GM18499 (cell line): ENCODE measurements around the gene WDR62.
"Not testable (repeated sequence)": the region's sequence is repeated elsewhere in the genome, so short reads cannot be mapped to it uniquely, and the experiment has no call there.

ENCODE experiments used
- ATAC-seq: cut with Tn5 transposase; IDR thresholded peaks from one replicate; pipeline ENCODE4 v1.9.1; 2021; ENCODE audit warnings: moderate number of reproducible peaks; ENCODE audit not compliant: insufficient read depth, unreplicated experiment

WDR62 gene

GRCh38 chr19:36032251-36033104 is 22.2 kb upstream of the WDR62 start, which contains the start of gene CLIP3:
CLIP3 (minus strand) TSS chr19:36032873; CDS start chr19:36032357, 516 bp downstream.
- no peak for ATAC-seq

- ATAC-seq, result no peak
Measured at GRCh38 chr19:36040495-36040894, 14.2 kb upstream of the WDR62 start.

GRCh38 chr19:36041092-36041491 is 13.6 kb upstream of the WDR62 start:
- not testable (repeated sequence) for ATAC-seq

GRCh38 chr19:36041831-36042230 is 12.9 kb upstream of the WDR62 start:
- no peak for ATAC-seq

GRCh38 chr19:36043952-36044351 is 10.7 kb upstream of the WDR62 start:
- ATAC-seq, result no peak

- no peak for ATAC-seq
Measured at GRCh38 chr19:36046443-36047050, 8.2 kb upstream of the WDR62 start.

- ATAC-seq, result no peak
Measured at GRCh38 chr19:36047835-36048234, 6.9 kb upstream of the WDR62 start.

- ATAC-seq, result no peak
Measured at GRCh38 chr19:36049080-36049698, 5.5 kb upstream of the WDR62 start.

- ATAC-seq, result no peak
Measured at GRCh38 chr19:36051236-36051635, 3.5 kb upstream of the WDR62 start.

- no peak for ATAC-seq
Measured at GRCh38 chr19:36051637-36052036, 3.1 kb upstream of the WDR62 start.

GRCh38 chr19:36054119-36054732 is 471 bp upstream of the WDR62 start, which contains the start of gene THAP8:
THAP8 (minus strand) TSS chr19:36054285; CDS start chr19:36054217, 68 bp downstream.
- ATAC-seq, result peak; percentile 70

GRCh38 chr19:36058481-36059179 is 3.9 kb downstream of the WDR62 start:
- no peak for ATAC-seq

- ATAC-seq, result no peak
Measured at GRCh38 chr19:36059180-36059910, 4.6 kb downstream of the WDR62 start.

GRCh38 chr19:36060430-36060829 is 5.7 kb downstream of the WDR62 start:
- no peak for ATAC-seq

- ATAC-seq, result no peak
Measured at GRCh38 chr19:36061367-36061766, 6.7 kb downstream of the WDR62 start.

GRCh38 chr19:36064826-36065225 is 10.1 kb downstream of the WDR62 start:
- no peak for ATAC-seq

- ATAC-seq, result no peak
Measured at GRCh38 chr19:36067681-36068080, 13.0 kb downstream of the WDR62 start.

- not testable (repeated sequence) for ATAC-seq
Measured at GRCh38 chr19:36068810-36069499, 14.3 kb downstream of the WDR62 start.

GRCh38 chr19:36072081-36072480 is 17.4 kb downstream of the WDR62 start:
- no peak for ATAC-seq
